ENCODE data around the gene NEMF.

NEMF gene

DNA sequence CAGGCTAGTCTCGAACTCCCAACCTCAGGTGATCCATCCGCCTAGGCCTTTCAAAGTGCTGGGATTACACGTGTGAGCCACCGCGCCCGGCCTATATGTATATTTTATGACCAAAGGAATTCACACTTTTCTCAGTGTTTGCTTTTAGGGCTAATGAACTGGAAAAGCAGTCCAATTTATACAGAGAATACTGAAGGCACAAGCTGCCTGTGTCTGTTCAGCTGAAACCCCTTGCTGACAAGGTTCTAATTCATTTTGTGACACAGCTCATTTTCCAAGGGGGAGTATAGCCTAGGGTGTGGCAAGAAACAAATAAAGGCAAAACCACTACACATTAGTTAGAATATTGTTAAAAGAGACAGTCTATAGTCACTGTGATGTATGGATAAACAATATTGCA, 18.3 kb upstream of the NEMF start:
- DNase-seq (ENCODE audit: low spot score), result no peak
- TF ChIP-seq, protein P1, sequence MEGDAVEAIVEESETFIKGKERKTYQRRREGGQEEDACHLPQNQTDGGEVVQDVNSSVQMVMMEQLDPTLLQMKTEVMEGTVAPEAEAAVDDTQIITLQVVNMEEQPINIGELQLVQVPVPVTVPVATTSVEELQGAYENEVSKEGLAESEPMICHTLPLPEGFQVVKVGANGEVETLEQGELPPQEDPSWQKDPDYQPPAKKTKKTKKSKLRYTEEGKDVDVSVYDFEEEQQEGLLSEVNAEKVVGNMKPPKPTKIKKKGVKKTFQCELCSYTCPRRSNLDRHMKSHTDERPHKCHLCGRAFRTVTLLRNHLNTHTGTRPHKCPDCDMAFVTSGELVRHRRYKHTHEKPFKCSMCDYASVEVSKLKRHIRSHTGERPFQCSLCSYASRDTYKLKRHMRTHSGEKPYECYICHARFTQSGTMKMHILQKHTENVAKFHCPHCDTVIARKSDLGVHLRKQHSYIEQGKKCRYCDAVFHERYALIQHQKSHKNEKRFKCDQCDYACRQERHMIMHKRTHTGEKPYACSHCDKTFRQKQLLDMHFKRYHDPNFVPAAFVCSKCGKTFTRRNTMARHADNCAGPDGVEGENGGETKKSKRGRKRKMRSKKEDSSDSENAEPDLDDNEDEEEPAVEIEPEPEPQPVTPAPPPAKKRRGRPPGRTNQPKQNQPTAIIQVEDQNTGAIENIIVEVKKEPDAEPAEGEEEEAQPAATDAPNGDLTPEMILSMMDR (IDR thresholded peaks at IDR 0.05; ENCODE audit: extremely low read depth, missing control alignments), result no peak

- TF ChIP-seq, protein P1 (IDR thresholded peaks at IDR 0.05; ENCODE audit: extremely low read depth, missing control alignments), result no peak
- no peak for DNase-seq (ENCODE audit: low spot score)
These were observed 16.1 kb upstream of the NEMF start for GRCh38 chr14:49868720-49869114.

DNA sequence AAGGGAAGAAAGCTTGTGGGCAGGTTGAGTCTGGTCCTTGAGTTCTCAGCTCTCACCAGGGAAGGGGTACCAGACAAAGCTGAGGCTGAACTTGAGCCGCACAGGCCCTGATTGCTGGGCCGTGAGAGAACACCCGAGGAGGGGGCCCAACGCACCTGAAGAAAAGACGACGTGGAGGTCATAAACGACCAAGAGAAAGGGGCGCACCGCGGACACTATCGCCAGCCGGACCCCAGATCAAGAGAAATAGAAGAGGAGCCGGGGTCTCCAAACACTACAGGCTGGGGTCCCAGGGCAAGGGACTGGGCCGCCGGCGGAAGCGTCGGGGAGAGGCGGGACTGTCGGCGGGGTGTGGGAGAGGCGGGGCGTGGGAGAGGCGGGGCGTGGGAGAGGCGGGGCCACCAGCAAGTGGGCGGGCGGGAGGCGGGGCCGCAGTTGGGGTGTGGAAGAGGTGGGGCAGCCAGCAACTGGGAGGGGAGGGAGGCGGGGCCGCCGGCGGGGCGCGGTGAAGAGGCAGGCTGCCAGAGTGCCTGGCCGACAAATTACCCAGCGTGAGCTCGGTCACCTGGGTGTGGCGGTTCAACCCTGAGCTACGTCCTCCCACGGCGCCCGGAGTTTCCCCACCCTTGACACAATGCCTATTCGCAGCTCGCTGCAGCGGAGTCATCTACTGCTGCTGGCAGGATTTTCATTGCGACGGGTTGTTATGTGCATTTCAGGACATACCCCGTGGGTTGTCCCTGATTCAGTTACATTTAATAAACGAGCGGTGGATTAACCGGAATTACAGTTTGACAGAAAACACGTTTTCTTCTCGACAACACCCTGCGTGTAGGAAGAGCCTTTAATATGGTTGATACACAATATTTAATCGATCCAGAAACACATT, 15.5 kb upstream of the NEMF start:
- DNase-seq (ENCODE audit: low spot score), result peak; percentile 92
- TF ChIP-seq, protein P1 (IDR thresholded peaks at IDR 0.05; ENCODE audit: extremely low read depth, missing control alignments), result no peak

DNA sequence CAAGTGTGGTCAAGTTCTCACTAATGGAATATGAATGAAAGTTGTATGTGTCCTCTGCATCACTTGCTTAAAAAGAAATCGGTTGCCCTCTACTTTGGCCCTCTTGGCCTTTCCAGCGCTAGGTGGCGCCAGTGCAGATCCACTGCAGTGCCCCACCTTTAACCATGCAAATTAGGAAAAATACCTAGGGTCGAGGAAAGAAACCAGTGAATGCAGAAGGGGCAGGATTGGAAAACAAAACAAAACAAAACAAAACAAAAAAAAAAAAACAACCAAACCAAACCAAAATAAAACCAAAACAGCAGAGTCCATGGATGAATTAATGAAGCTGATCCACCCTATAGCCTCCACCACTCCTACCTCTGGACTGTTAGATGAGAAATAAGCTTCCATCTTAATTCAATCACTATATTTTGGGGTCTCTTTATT, 12.9 kb upstream of the NEMF start:
- no peak for DNase-seq (ENCODE audit: low spot score)
- TF ChIP-seq, protein P1 (IDR thresholded peaks at IDR 0.05; ENCODE audit: extremely low read depth, missing control alignments), result peak; percentile 91

GRCh38 chr14:49863487-49864281, 11.1 kb upstream of the NEMF start:
- TF ChIP-seq, protein P1 (IDR thresholded peaks at IDR 0.05; ENCODE audit: extremely low read depth, missing control alignments), result no peak

GRCh38 chr14:49862089-49862673, 9.6 kb upstream of the NEMF start:
- DNase-seq (ENCODE audit: low spot score), result peak; percentile 47
- TF ChIP-seq, protein P1 (IDR thresholded peaks at IDR 0.05; ENCODE audit: extremely low read depth, missing control alignments), result peak; percentile 100

More at GRCh38 chr14:49863487-49864281, 11.1 kb upstream of the NEMF start:
- DNase-seq (ENCODE audit: low spot score), result no peak
